IPS-18c (cell line): Measurements from ENCODE around the gene ANAPC10.

Source experiments
- H3K4me3 ChIP-seq: 2 replicates; pipeline ENCODE4 v1.7.0; 2013; ENCODE audit warnings: low read depth, mild to moderate bottlenecking, low read length, moderate library complexity; ENCODE audit not compliant: insufficient read depth
- H3K9me3 ChIP-seq: one replicate; pipeline ENCODE4 v1.6.1; 2013; ENCODE audit warnings: mild to moderate bottlenecking, low read length, moderate library complexity; ENCODE audit not compliant: control insufficient read depth, insufficient read depth

ANAPC10 gene

GRCh38 chr4:144968606-144969005 lies 129.4 kb downstream of the ANAPC10 start:
- H3K4me3 ChIP-seq: no peak overlapping the region
- no peaks in the 10 kb centered on the region for H3K9me3 ChIP-seq

- no peaks in the 10 kb centered on the region for H3K9me3 ChIP-seq
- no peak overlapping the region for H3K4me3 ChIP-seq
Measured at GRCh38 chr4:144967161-144967560, 130.8 kb downstream of the ANAPC10 start.

- H3K4me3 ChIP-seq: no peak overlapping the region
- no peaks in the 10 kb centered on the region for H3K9me3 ChIP-seq
Measured at GRCh38 chr4:144962300-144962699, 135.7 kb downstream of the ANAPC10 start.

GRCh38 chr4:144955104-144955503 lies 142.9 kb downstream of the ANAPC10 start:
- H3K4me3 ChIP-seq: no peak overlapping the region
- H3K9me3 ChIP-seq: peaks cover 3% of the 10 kb centered on the region

- Histone ChIP-seq H3K4me3 (no peak overlapping the region), H3K9me3 (peaks cover 3% of the 10 kb centered on the region)
Measured at GRCh38 chr4:144954230-144954629, 143.8 kb downstream of the ANAPC10 start.

GRCh38 chr4:144948421-144948820 lies 149.6 kb downstream of the ANAPC10 start:
- Histone ChIP-seq H3K9me3 (no peaks in the 10 kb centered on the region), H3K4me3 (no peak overlapping the region)

- Histone ChIP-seq H3K9me3 (no peaks in the 10 kb centered on the region), H3K4me3 (no peak overlapping the region)
Measured at GRCh38 chr4:144948009-144948408, 150.0 kb downstream of the ANAPC10 start.
